Astrocyte of the spinal cord (primary cell): ENCODE results near the gene SNX9.

Experiments used
- DNase-seq: peaks from one replicate; pipeline ENCODE4 v3.0.0; 2011; ENCODE audit warnings: low read depth, low spot score
- H3K4me3 ChIP-seq: 2 replicates; pipeline ENCODE4 v1.5.1; 2011; ENCODE audit warnings: low read depth, mild to moderate bottlenecking, low read length, moderate library complexity
- CTCF ChIP-seq: IDR thresholded peaks from 2 replicates; pipeline ENCODE4 v1.5.1; 2012; ENCODE audit warnings: low read depth, mild to moderate bottlenecking, low read length, inconsistent platforms
- in situ Hi-C: cut with HindIII; loops from 2 replicates; pipeline ENCODE4 v1.10.0; 2017; ENCODE audit warnings: low sequenced_read_pairs

Gene SNX9

DNA sequence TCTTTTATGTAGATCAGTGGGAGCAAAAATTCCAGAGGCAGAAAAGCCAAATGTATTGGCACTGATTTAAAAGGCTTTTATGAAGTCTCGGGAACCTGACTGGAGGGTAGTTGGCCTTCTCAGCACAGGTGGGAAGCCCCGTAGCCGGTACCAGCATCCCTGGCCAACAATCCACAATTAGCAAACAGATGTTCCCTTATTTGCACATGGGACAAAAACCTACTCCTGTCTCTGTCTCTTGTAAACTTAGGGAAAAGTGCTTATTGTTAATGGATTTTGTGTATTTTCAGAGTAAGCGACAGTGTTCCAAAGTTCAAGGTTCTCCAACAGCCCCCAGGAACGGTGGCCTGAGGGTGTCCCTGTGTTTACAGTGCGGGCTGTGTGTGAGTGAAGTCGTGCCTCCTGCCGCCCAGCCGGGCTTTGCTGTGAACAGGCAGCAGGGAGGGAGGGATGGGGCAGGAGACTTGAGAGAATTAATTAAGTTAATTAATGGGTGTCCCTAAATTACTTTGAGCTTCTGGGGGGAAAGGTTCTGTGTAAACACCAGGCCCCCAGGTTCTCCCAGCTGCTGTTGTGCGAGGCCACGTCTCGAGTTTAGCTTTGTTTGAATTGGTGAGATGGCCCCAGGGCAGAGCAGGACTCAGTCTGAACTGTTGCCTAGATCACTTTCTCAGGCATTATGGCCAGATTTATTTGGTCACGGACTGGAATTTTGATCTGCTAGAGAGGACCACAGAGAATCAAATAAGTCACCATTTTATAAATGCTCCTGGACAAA lies 162.5 kb downstream of the SNX9 start:
- TF ChIP-seq CTCF, result no peak
- no peak for DNase-seq
- peak overlapping the region; percentile 78 for H3K4me3 ChIP-seq
- in situ Hi-C loops, result no loop called here

GRCh38 chr6:157987788-157988699 lies 165.0 kb downstream of the SNX9 start:
- in situ Hi-C loops, result no loop called here
- DNase-seq, result no peak
- no peak for TF ChIP-seq CTCF
- no peak overlapping the region for H3K4me3 ChIP-seq

DNA sequence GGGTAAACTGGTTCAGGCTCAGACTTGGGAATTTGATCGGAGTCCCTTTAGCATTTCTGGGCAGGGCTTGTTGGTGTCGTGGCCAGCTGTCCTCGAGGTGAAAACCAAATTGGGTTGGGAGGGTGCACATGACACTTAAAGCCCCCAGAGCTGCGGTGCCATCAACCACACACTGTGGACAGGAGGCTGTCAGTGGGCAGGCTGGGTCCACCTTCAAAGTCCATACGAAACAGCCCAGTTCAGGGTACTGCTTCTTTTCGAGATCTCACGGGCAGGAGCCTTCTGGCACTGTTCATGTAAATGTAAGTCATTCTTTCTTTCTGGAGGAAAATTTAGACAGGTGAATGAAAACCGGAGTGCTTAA lies 165.6 kb downstream of the SNX9 start:
- in situ Hi-C loops, result no loop called here
- H3K4me3 ChIP-seq, result no peak overlapping the region
- no peak for TF ChIP-seq CTCF
- DNase-seq, result no peak

DNA sequence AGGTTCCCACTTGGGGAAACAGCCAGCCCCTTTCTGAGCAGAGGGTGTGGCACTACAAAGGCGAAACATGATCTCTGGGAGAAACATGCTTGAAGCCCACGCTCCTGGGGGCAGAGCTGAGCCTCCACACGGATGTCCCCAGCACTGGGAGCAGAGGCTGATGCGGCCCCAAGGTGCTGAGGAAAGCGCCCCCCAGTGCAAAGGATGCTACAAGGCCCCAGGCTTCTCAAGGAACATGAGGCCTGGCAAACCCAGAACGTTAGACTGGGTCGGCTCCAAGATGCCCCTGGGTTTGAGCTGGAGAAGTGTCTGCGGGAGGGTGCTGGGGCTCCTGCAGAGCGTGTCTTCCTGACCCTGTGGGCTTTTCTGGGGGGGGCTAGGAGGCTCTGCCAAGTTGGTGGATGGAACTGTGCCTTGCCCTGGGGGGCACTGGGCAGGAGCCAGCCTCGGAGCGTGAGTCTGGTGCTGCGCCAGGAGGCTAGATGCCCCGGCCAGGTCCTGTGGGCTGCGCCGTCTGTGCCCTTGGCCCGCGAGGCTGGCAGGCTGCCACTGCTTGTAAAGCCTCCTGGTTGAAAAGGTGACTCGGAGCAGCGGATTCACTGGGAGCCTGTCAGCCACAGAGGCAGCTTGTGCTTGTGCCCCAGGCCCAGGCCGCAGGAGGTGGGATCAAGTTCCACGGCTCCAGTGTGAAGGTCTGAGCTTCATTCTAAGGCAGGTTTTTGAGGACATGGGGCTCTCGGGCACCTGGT lies 166.7 kb downstream of the SNX9 start:
- no peak for TF ChIP-seq CTCF
- in situ Hi-C loops, result no loop called here
- DNase-seq, result peak; percentile 76
- no peak overlapping the region for H3K4me3 ChIP-seq

DNA sequence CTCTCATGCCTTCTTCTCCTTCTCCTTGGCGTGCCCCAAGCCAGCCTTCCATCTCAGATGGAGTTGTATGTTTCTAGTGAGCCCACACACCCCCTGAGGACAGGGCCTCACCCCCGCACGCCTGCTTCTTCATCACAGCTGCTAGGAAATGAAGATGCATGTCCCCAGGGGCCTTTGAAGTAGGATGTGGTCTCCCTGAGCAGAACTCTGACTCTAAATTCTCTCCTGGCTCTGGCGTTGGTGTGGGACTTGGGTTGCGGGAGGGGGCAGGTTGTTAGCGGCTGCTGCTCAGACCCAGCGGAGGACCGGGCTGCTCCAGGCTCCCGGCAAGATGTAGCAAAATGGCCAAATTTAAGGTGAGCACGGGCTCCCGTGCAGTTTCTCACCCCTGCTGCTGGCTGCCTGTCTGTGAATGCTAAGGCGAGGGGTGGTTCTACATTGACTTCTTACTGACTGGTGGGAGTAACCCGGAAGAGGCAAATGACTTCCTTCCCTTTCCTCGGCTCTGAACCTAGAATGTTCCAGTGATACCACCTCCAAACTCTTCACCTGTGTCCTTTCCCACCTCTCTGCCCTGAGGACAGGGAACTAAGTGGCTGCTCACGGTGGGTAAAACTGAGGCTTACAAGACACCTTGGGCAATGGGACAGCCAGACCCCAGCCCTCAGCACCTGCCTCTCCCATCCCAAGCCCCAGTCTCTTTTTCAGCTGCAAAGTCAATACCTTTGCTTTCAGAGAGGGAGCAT lies 167.4 kb downstream of the SNX9 start:
- no peak for TF ChIP-seq CTCF
- no peak overlapping the region for H3K4me3 ChIP-seq
- DNase-seq, result peak; percentile 59
- in situ Hi-C loops, result no loop called here

GRCh38 chr6:157991067-157991432 lies 168.0 kb downstream of the SNX9 start:
- no peak for DNase-seq
- in situ Hi-C loops, result no loop called here
- no peak for TF ChIP-seq CTCF
- no peak overlapping the region for H3K4me3 ChIP-seq
